ENCODE data around the gene HRCT1. TPM values are rescaled to one million over a fixed set of nuclear protein-coding genes. Genes with fewer than 3 reads are reported as not detected.

The HRCT1 gene
- polyA plus RNA-seq: not detected

DNA sequence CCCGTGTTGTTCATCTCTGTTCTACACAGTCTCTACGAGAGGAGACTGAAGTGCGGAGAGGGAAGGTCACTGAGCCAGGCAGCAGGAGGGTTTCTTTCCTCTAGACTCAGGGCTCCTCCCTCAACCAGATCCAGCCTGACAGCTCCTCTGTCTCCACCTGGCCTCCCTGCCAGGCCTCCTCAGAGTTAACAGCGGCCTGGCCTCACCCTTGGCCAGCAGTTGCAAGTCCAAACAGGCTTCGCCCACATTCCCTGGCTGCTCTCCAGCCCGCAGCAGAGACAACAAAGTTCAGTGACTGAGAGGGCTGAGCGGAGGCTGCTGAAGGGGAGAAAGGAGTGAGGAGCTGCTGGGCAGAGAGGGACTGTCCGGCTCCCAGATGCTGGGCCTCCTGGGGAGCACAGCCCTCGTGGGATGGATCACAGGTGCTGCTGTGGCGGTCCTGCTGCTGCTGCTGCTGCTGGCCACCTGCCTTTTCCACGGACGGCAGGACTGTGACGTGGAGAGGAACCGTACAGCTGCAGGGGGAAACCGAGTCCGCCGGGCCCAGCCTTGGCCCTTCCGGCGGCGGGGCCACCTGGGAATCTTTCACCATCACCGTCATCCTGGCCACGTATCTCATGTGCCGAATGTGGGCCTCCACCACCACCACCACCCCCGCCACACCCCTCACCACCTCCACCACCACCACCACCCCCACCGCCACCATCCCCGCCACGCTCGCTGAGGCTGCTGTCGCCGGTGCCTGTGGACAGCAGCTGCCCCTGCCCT, at the start of gene HRCT1:
Gene HRCT1, plus strand, starts transcription at position 291 of the 768 bp plus-strand sequence. Its CDS starts 86 bp downstream, at position 377.
- no peaks in the 10 kb centered on the region for H3K9me3 Mint-ChIP-seq
- H3K4me3 Mint-ChIP-seq: no peak within 1 kb of the TSS

DNA sequence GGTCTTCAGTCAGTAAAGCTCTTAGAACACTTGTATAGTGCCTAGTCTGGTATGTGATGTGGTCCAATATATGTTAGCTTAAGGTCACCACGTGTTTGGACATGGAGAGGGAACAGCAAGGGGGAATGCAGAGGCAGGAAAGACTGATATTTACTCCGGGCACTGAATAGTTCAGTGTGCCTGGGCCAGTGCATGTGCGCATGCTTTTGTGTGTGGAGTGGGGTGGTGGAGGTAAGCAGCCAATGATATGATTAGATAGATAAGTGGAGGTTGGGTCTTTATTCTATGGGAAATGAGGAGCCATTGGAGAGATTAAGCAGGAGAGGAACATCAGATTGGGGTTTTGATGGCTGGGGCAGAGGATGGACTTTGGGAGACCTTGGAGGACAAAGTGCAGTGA, 49.8 kb upstream of the HRCT1 start:
- no peak overlapping the region for H3K27ac Mint-ChIP-seq
- H3K4me3 Mint-ChIP-seq: no peak overlapping the region
- no peak for DNase-seq
- H3K36me3 Mint-ChIP-seq: no peaks in the 10 kb centered on the region
- no peaks in the 10 kb centered on the region for H3K4me1 Mint-ChIP-seq
- no peaks in the 10 kb centered on the region for H3K9me3 Mint-ChIP-seq
- H3K27me3 Mint-ChIP-seq (ENCODE audit: low read depth in 3 of 3): peaks cover 0 to 9% (median 2%) of the 10 kb centered on the region in 3 donors

More for the DNA sequence above, at the start of gene HRCT1:
- Mint-ChIP-seq H3K27me3 (ENCODE audit: low read depth in 3 of 3) (peaks cover 1 to 9% (median 6%) of the 10 kb centered on the region in 3 donors), H3K36me3 (no peaks in the 10 kb centered on the region), H3K4me1 (peaks cover 1 to 5% of the 10 kb centered on the region in 2 donors), H3K27ac (no peak within 1 kb of the TSS)
- no peak for DNase-seq

DNA sequence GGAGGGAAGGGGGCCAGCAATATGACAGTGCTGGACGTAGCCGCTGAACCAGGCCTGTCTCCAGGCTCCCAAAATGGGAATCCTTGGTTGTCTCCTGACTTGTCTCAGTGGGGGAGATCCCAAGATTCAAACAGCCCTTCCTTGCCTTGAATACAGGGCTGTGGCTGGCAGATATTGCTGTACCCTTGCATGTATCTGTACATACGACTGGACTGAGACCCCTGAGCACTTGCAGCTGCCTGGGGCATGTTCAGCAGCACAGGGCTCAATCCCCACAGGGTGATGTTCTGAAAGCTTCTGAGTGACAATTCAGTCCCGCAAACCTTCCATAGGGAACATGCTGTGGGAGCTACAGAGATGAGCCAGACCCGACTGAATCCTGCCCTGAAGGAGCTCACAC, 49.1 kb upstream of the HRCT1 start:
- DNase-seq: no peak
- H3K9me3 Mint-ChIP-seq: no peaks in the 10 kb centered on the region
- peaks cover 0 to 11% (median 5%) of the 10 kb centered on the region in 3 donors for H3K27me3 Mint-ChIP-seq (ENCODE audit: low read depth in 3 of 3)
- H3K27ac Mint-ChIP-seq: no peak overlapping the region
- no peak overlapping the region for H3K4me3 Mint-ChIP-seq
- H3K4me1 Mint-ChIP-seq: no peaks in the 10 kb centered on the region
- no peaks in the 10 kb centered on the region for H3K36me3 Mint-ChIP-seq

DNA sequence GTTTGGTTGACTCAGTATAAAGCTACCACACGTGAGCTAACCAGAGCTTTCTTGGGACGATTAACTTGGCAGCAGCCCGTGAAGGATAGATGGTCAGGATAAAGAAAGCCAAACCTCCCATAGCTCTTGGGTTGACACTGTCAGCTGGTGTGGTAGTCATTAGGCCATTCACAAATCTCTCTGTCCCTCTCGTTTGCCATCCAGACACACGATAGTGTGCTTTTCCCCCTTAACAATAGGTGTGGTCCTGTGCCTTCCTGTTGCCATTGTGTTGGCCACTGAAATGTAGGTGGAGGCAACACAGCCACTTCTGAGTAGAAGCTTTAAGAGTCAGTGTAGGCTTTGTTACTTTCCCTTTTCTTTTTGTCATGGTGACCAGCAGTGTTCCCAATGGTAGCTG, 47.5 kb upstream of the HRCT1 start:
- no peak overlapping the region for H3K4me3 Mint-ChIP-seq
- no peak overlapping the region for H3K27ac Mint-ChIP-seq
- DNase-seq: no peak
- no peaks in the 10 kb centered on the region for H3K9me3 Mint-ChIP-seq
- H3K4me1 Mint-ChIP-seq: no peaks in the 10 kb centered on the region
- H3K36me3 Mint-ChIP-seq: no peaks in the 10 kb centered on the region
- H3K27me3 Mint-ChIP-seq (ENCODE audit: low read depth in 3 of 3): peaks cover 0 to 9% (median 5%) of the 10 kb centered on the region in 3 donors

DNA sequence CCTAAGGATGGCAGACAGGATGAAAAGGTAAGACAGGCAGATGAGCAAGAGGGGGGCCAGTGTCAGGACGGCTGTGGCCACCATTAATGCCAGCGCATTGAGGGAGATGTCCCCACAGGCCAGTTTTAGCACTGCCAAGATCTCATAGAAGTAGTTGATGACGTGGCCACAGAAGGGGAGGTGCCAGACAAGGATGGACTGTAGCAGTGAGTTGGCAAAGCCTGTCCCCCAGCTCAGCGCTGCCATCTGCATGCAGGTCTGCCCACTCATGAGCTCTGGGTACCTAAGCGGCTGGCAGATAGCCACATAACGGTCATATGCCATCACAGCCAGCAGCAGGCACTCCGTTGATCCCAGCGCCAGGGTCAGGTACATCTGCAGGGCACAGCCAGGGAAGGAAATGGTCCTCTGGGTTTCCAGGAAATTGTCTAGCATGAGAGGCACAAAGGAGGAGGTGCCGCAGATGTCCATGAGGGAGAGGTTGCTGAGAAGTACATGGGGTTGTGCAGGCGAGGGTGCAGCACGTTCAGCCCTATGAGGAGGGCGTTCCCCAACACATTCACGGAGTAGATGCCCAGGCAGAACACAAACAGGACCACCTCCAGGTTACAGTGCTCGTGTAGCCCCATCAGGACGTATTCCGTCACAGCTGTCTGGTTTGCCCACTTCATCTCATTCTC, 46.6 kb upstream of the HRCT1 start:
- H3K27ac Mint-ChIP-seq: peak overlapping the region in 1 of 6 donors; percentile 46
- H3K9me3 Mint-ChIP-seq: no peaks in the 10 kb centered on the region
- peak in 1 of 3 donors; percentile 10 for DNase-seq
- H3K4me1 Mint-ChIP-seq: no peaks in the 10 kb centered on the region
- H3K27me3 Mint-ChIP-seq (ENCODE audit: low read depth in 3 of 3): peaks cover 0 to 9% (median 5%) of the 10 kb centered on the region in 3 donors
- H3K36me3 Mint-ChIP-seq: no peaks in the 10 kb centered on the region
- H3K4me3 Mint-ChIP-seq: no peak overlapping the region

DNA sequence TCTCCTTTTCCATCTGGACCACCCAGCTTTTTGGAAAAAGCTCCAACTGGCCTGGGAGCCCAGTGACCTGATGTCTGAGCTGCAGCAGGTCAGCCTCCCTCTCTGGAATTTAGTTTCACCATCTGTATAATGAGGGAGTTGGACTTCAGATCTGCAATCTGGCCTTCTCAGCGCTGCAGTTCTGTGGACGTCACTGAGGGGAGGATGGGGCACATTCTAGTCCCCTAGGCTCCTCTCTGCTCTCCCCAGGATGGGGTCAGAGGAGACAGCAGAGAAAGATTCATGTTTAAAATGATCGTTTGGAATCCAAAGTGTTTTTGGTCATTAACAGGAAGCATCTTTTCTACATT, 46.0 kb upstream of the HRCT1 start:
- H3K27ac Mint-ChIP-seq: no peak overlapping the region
- H3K27me3 Mint-ChIP-seq (ENCODE audit: low read depth in 3 of 3): peaks cover 0 to 9% (median 5%) of the 10 kb centered on the region in 3 donors
- no peak overlapping the region for H3K4me3 Mint-ChIP-seq
- no peak for DNase-seq
- no peaks in the 10 kb centered on the region for H3K4me1 Mint-ChIP-seq
- H3K36me3 Mint-ChIP-seq: no peaks in the 10 kb centered on the region
- H3K9me3 Mint-ChIP-seq: no peaks in the 10 kb centered on the region

DNA sequence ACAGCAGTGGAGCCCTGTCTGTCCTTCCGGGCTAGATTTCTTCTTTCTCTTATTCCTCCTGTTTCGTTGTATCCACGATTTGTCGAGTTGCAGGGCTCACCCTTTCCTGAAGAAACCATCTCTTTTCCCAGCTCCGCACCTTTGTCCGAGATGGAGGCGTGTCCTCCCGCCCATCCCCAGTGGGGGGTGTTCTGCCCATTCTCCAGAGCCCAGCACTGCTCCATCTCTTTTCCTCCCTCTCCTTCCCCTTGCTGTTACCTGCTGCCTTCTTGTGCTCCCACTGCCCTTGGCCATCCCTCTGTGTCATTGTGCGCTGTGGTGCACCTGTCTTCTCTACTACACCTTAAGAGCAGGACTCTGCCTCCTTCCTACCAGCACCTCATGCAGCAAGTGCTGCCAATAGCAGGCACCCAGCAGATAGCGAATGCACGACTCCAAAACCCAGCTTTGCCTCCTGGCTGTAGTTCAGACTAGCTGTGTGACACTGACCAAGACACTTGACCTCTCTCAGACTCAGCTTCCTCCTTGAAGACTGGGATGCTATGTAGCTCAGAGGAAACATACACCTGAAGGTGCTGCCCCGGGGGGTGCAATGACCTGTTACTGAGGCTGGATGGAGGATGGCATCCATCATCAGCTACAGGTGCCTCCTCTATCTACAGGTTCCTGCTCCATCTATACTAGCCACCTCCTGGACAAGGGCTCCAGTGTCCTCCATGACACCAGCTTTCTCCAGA, 44.7 kb upstream of the HRCT1 start:
- DNase-seq: no peak
- Mint-ChIP-seq H3K36me3 (no peaks in the 10 kb centered on the region), H3K4me1 (no peaks in the 10 kb centered on the region), H3K9me3 (no peaks in the 10 kb centered on the region), H3K27me3 (ENCODE audit: low read depth in 3 of 3) (peaks cover 0 to 9% (median 5%) of the 10 kb centered on the region in 3 donors), H3K4me3 (no peak overlapping the region), H3K27ac (no peak overlapping the region)

DNA sequence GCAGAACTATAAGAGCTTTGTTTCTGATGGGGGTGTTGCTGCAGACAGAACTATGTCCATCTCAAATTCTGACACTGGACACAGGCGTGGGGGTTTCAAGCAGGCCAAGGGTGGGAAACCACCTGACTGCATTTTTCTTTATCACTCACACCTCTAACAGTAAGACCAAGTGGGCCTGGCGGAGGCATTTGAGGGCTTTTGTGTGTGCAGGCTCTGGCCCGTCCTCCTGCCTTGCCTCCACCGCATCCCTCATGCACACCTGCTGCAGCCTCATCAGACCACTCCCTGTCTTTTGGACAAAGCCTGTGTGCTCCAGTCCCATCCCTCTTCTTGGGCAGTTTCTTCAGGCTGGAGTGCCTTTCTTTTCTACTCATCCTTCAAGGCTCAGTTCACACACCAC, 43.7 kb upstream of the HRCT1 start:
- Mint-ChIP-seq H3K9me3 (no peaks in the 10 kb centered on the region), H3K4me3 (no peak overlapping the region), H3K36me3 (no peaks in the 10 kb centered on the region)

DNA sequence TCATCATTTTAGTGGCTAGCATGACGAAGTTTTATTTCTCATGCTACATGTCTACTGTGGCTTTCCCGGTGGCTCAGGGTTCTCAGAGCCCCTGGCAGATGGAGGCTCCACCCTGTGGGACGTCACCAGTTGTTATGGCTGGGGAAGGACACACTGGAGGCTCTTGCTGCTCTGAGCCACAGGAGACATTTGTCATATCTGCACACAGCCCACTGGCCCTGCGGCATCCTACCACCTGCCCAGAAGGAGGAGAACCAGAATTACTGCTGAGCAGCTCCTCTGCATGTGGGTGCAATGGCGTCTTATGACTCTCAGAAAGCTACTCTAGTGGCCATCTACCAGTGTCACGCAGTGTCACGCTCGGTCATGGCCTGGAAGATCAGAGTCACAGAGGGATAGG, 42.4 kb upstream of the HRCT1 start:
- Mint-ChIP-seq H3K27me3 (ENCODE audit: low read depth in 3 of 3) (peaks cover 2 to 9% (median 5%) of the 10 kb centered on the region in 3 donors), H3K9me3 (no peaks in the 10 kb centered on the region), H3K4me1 (no peaks in the 10 kb centered on the region), H3K27ac (no peak overlapping the region), H3K36me3 (no peaks in the 10 kb centered on the region), H3K4me3 (no peak overlapping the region)
- no peak for DNase-seq

More for the DNA sequence above, 43.7 kb upstream of the HRCT1 start:
- H3K27ac Mint-ChIP-seq: no peak overlapping the region
- no peaks in the 10 kb centered on the region for H3K4me1 Mint-ChIP-seq
- DNase-seq: no peak
- H3K27me3 Mint-ChIP-seq (ENCODE audit: low read depth in 3 of 3): peaks cover 0 to 9% (median 5%) of the 10 kb centered on the region in 3 donors

DNA sequence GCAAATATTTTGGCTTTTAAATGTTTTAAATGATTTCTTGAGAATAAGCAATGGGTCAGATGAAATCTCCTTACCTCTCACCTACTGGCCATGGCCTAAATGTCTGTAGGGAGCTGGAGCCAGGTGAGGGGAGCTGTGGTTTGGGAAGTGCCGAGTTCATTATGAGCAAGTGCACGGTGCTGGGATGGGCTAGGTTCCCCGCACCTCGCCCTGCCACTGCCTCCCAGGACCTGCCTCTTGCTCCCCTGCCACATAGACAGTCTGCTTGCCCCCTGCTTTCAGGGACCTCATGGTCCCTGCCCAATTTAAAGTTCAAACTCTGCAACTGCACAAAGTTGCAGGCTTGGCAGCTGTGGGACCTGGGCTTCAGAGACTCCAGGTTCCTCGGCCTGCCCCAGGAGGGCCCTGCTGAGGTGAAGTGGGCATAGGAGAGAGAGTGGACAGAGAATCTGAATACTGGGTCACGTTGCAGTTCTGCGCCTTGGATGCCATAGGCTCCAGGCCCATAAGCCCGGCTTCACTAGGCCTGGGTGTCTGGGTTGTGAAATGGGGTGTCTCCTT, 41.2 kb upstream of the HRCT1 start:
- Mint-ChIP-seq H3K27me3 (ENCODE audit: low read depth in 3 of 3) (peaks cover 2 to 11% (median 7%) of the 10 kb centered on the region in 3 donors), H3K36me3 (no peaks in the 10 kb centered on the region), H3K9me3 (peaks cover 0 to 1% (median 0%) of the 10 kb centered on the region in 6 donors), H3K4me1 (no peaks in the 10 kb centered on the region), H3K27ac (no peak overlapping the region), H3K4me3 (no peak overlapping the region)
- no peak for DNase-seq

DNA sequence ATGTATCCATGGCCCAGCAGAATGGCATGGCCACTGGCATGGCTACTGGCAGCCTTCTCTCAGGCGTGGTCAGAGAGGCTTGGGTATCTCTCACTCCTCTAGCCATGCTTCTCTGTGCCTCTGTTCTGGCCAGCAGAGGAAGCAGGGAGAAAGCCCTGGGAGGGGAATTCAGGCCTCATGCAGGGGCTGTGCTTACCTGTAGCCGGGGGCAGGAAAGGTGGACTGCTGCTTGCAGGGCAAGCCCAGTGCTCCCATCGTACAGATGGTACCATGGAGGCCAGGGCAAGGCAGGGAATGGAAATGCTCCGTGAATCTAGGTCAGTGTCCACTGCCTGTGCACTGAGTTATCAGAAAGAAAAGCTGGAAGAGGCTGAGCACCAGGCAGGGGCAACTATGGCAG, 38.5 kb upstream of the HRCT1 start:
- no peak overlapping the region for H3K4me3 Mint-ChIP-seq
- no peaks in the 10 kb centered on the region for H3K4me1 Mint-ChIP-seq
- DNase-seq: no peak
- no peak overlapping the region for H3K27ac Mint-ChIP-seq
- peaks cover 0 to 1% (median 0%) of the 10 kb centered on the region in 6 donors for H3K9me3 Mint-ChIP-seq
- H3K27me3 Mint-ChIP-seq (ENCODE audit: low read depth in 3 of 3): peaks cover 2% of the 10 kb centered on the region in 3 donors
- no peaks in the 10 kb centered on the region for H3K36me3 Mint-ChIP-seq

DNA sequence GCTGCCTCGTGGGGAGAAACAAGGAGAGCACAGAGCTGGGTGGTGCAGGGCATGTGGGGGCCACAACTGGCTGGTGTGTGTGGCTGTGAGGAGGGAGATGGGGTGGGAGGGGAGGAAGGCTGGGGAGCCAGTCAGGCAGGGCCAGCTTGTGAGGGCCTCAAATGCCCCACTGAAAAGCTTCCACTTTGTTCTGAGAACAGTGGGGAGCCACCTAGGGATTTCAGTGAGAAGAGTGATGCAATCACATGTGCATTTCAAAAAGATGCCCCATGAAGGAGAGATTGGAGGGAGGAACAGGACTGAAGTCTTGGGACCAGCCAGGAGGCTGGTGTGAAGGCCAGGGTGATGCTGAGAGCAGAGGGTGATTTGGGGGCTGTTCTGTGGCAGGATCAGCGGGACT, 37.1 kb upstream of the HRCT1 start:
- no peaks in the 10 kb centered on the region for H3K36me3 Mint-ChIP-seq
- peaks cover 0 to 1% (median 0%) of the 10 kb centered on the region in 6 donors for H3K9me3 Mint-ChIP-seq
- no peak overlapping the region for H3K27ac Mint-ChIP-seq
- no peak for DNase-seq
- H3K4me3 Mint-ChIP-seq: no peak overlapping the region
- H3K27me3 Mint-ChIP-seq (ENCODE audit: low read depth in 3 of 3): peaks cover 2% of the 10 kb centered on the region in 3 donors
- H3K4me1 Mint-ChIP-seq: no peaks in the 10 kb centered on the region

DNA sequence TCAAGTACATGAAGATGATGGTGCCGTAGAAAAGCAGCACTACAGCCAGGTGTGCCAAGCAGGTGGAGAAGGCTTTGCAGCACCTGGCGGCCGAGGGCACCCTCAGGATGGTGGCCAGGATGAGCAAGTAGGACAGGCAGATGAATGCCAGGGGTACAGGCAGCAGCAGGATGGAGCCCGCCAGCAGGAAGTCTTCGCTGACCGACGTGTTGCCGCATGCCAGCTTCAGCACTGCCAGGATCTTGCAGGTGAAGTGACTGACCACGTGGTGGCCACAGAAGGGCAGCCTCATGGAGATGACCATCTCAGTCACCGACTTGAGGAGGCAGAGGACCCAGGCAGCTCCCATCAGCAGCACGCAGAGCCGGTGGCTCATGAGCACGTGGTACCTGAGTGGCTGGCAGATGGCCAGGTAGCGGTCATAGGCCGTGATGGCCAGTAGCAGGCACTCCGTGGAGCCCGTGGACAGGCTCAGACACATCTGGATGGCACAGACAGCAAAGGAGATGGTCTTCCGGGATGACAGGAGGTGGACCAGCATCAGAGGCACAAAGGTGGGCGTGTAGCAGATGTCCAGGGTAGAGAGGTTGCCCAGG, 36.3 kb upstream of the HRCT1 start:
- no peak for DNase-seq
- Mint-ChIP-seq H3K4me1 (no peaks in the 10 kb centered on the region), H3K4me3 (no peak overlapping the region), H3K27ac (no peak overlapping the region), H3K9me3 (peaks cover 0 to 1% (median 0%) of the 10 kb centered on the region in 6 donors), H3K27me3 (ENCODE audit: low read depth in 3 of 3) (peaks cover 2% of the 10 kb centered on the region in 3 donors), H3K36me3 (no peaks in the 10 kb centered on the region)

Data from immature natural killer cell (primary cell).